Stimulated activated CD8-positive, alpha-beta memory T cell treated with anti-CD3 and anti-CD28 coated beads, Interleukin-15, amount 100 ng/mL, for 4 hours (primary cell): ENCODE results near the gene GABBR2.
"Not testable (repeated sequence)": the region's sequence is repeated elsewhere in the genome, so short reads cannot be mapped to it uniquely, and the experiment has no call there.

Experiments
- DNase-seq, 2 donors: peaks; one replicate each; pipeline ENCODE4 v3.0.0-alpha.2; 2020; ENCODE audit warnings: low read depth in 2 of 2

Gene GABBR2

GRCh38 chr9:98686961-98687855 lies 21.5 kb downstream of the GABBR2 start:
- no peak for DNase-seq

- not testable (repeated sequence) for DNase-seq
Observed at GRCh38 chr9:98684816-98685215, 23.9 kb downstream of the GABBR2 start.

GRCh38 chr9:98678244-98678842 lies 30.4 kb downstream of the GABBR2 start:
- no peak for DNase-seq

GRCh38 chr9:98673681-98674080 lies 35.1 kb downstream of the GABBR2 start:
- DNase-seq = no peak

- no peak for DNase-seq
Observed at GRCh38 chr9:98667005-98667640, 41.6 kb downstream of the GABBR2 start.

GRCh38 chr9:98665501-98665900 lies 43.2 kb downstream of the GABBR2 start:
- DNase-seq = no peak

GRCh38 chr9:98660541-98660940 lies 48.2 kb downstream of the GABBR2 start:
- no peak for DNase-seq

GRCh38 chr9:98658951-98659351 lies 49.8 kb downstream of the GABBR2 start:
- DNase-seq = no peak

- DNase-seq = no peak
Observed at GRCh38 chr9:98657897-98658296, 50.8 kb downstream of the GABBR2 start.

GRCh38 chr9:98656511-98656910 lies 52.2 kb downstream of the GABBR2 start:
- no peak for DNase-seq

- not testable (repeated sequence) for DNase-seq
Observed at GRCh38 chr9:98655428-98655827, 53.3 kb downstream of the GABBR2 start.

GRCh38 chr9:98654247-98654646 lies 54.5 kb downstream of the GABBR2 start:
- DNase-seq = no peak

GRCh38 chr9:98652741-98653140 lies 56.0 kb downstream of the GABBR2 start:
- no peak for DNase-seq

GRCh38 chr9:98652302-98652701 lies 56.4 kb downstream of the GABBR2 start:
- no peak for DNase-seq

GRCh38 chr9:98647236-98647635 lies 61.5 kb downstream of the GABBR2 start:
- no peak for DNase-seq

GRCh38 chr9:98644011-98644410 lies 64.7 kb downstream of the GABBR2 start:
- no peak for DNase-seq

- no peak for DNase-seq
Observed at GRCh38 chr9:98642661-98643312, 65.9 kb downstream of the GABBR2 start.

GRCh38 chr9:98641695-98642094 lies 67.0 kb downstream of the GABBR2 start:
- DNase-seq = no peak

- no peak for DNase-seq
Observed at GRCh38 chr9:98640394-98640793, 68.3 kb downstream of the GABBR2 start.

- no peak for DNase-seq
Observed at GRCh38 chr9:98639133-98639532, 69.6 kb downstream of the GABBR2 start.

- no peak for DNase-seq
Observed at GRCh38 chr9:98637381-98637780, 71.4 kb downstream of the GABBR2 start.

- DNase-seq = no peak
Observed at GRCh38 chr9:98635374-98635773, 73.4 kb downstream of the GABBR2 start.
